Kidney tubule cell (primary cell): Measurements from ENCODE around the gene CA12.

Experiments used
- DNase-seq: peaks from one replicate; pipeline ENCODE4 v3.0.0-alpha.2; 2018; ENCODE audit warnings: low spot score

CA12 gene

GRCh38 chr15:63374686-63375520, 6.7 kb downstream of the CA12 start:
- peak; percentile 63 for DNase-seq

GRCh38 chr15:63373866-63374548, 7.6 kb downstream of the CA12 start:
- DNase-seq: no peak

DNA sequence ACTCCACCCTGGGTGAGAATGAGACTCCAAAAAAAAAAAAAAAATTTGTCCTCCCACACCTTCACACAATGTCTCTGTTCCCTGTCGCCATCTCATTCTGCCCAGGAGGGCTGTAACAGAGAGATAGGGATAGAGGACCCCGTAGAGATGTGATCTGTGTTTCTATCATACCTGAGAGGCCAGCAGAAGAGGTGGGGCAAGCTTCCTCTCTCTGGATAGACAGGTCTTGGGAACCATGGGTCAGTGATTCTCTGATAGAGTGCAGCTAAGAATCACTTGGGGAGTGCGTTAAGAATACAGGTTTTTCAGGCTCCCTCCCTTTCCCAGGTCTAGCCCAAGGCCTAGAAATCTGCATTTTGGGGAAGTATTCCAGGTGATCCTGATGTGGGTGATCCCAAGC, 8.3 kb downstream of the CA12 start:
- DNase-seq: no peak

DNA sequence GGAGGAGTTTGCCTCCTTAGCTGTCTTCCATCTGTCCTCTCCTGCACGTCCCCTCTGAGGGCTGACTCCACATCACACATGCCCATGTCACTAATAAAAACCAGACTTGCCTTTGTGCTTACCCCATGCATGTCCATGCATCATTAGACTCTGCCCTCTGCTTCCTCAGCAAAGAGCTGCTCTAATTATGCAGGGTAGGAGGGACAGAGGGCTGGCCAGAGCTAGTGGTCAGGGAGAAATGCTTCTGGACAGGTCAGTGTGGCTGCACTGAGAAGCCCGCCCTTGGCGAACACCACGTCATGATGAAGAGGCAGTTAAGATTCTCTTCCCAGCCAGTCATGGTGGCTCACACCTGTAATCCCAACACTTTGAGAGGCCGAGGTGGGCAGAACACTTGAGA, 8.9 kb downstream of the CA12 start:
- DNase-seq: peak; percentile 90

GRCh38 chr15:63372018-63372705, 9.5 kb downstream of the CA12 start:
- peak; percentile 98 for DNase-seq

DNA sequence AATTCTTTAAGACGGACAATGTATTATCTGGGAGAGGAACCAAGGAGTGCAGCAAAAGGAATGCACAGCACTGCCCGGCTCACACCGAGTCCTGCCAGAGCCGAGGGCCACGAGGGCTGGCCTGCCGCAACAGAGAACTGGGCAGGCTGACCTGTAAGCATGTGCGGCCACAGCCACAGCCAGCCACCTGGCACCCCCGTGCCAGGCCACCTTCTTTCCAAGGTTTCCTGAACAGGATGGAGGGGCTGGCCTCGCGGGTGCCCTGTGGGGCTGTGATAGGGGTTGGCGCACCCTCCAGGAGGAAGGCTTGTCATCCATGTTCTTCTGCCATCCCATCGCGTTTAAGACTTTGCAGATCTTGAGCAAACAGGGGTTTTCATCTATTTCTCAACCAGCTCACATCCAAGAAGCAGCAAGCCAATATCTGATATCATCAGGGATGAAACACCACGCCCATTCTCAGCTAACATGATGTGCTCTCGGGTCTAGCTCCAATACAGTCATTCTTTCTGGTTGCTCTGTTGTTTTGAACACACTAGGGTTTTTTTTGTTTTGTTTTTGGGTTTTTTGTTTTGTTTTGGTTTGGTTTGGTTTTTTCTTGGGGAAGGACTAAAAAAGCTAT, 10.2 kb downstream of the CA12 start:
- peak; percentile 18 for DNase-seq

GRCh38 chr15:63370764-63371163, 10.9 kb downstream of the CA12 start:
- no peak for DNase-seq

- no peak for DNase-seq
Measured at GRCh38 chr15:63369781-63370180, 11.9 kb downstream of the CA12 start.

DNA sequence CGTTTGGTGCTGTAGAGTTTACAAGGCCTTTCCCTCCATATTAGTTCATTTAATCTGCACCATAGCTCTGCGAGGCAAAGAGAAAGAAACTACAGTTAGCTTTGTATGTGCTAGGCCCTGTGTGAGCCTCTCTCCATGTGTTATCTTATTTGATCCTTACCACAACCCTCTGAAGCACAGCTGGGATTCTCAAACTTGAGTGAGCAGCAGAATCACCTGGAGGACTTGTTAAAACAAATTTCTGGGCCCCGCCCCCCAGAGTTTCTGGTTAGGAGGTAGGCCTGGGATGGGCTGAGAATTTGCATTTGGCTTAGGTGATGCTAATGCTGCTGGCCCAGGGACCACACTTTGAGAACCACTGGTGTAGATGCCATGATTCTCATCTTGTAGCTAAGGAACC, 12.3 kb downstream of the CA12 start:
- no peak for DNase-seq

- no peak for DNase-seq
Measured at GRCh38 chr15:63368503-63368902, 13.1 kb downstream of the CA12 start.

DNA sequence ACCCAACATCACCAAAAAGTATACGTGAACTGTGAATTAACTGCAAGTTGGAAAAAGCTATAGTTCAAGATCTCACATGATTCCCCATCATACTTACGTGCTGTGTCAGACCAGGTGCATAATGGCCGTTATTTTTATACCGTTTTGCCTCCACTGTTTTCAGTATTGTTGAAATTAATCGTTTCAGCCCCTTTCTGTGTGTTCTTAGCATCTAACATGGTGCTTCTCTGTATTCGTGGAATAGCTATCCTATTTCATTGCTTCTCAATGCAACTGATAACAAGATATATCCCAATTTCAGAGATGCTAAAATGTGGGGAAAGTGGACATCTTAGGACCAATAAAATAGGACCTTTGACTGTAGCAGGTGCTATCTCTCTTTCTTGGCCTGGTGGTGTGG, 13.7 kb downstream of the CA12 start:
- no peak for DNase-seq

GRCh38 chr15:63367390-63367789, 14.3 kb downstream of the CA12 start:
- peak; percentile 88 for DNase-seq

DNA sequence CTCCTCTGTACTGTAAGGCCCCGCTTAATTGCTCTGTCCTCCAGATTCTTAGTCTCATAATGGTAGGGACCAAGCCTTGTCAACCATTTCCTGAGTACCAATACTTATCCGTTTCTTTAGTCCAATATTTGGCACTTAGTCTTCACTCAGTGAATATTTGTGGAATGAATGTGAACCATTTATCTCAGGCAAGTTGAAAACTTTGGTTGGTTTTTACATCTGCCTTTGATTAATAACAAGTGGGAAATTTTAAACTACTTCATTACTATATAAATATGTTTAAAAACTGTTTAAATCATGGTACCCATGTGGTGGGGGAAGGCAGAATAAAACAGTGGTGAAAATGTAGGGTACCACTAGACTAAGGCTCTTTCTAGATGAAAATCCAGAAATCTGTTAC, 15.2 kb downstream of the CA12 start:
- DNase-seq: no peak

GRCh38 chr15:63365273-63365680, 16.4 kb downstream of the CA12 start:
- DNase-seq: no peak

DNA sequence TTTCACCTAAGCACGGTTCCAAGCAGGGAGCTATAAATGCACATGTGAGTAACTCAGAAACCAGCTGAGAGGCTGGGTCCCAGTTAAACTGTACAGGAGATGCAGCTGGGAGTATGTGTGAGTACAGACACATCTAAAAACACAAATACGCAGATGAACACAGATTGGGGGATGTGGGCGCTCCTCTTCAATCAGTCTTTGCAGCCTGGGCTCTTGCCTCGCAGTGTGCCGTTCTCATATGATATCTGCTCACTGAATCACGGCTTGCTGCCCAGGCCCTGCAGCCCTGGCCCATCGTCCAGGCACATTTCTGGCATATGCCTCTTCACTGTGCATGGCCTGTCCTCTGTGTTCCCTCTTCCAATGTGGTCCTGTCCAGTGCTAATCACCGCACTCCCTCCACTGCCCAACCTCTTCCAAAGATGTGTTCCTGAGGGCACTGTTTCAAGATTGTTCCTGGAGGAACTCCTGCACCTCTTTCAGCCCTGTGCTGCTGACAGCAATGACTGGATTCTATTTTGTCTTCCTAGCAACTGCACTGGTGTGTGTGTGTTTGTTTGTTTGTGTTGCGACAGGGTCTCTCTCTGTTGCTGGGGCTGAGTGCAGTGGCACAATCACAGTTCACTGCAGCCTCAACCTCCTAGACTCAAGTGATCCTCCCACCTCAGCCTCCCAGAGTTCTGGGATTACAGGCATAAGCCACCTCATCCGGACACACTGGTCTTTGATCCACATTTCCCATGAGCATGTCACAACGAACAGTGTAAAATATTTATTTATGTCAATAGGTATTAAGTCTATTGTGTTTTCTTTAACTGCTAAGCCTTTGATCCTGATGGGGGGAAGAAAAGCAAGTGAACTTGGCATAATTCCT, 17.0 kb downstream of the CA12 start:
- DNase-seq: peak; percentile 32

- DNase-seq: no peak
Measured at GRCh38 chr15:63363292-63363691, 18.4 kb downstream of the CA12 start.

DNA sequence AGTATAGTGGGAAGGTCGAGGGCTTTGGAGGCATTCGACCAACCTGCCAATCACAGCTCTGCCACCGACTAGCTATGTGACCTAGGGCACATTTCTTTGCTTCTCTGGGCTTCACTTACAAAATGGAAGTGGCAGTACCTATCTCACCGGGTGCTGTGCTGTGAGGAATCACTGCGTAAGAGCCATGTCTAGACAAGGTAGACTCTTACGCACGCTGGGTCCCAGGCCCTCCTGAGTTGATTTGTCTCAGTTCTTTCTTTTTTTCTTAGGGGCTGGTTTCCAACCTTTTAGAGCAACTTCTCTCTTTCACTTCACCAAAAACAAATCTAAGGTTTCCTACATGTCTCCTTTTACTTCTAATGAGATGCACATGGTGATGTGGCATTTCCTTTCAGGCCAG, 18.8 kb downstream of the CA12 start:
- DNase-seq: no peak

GRCh38 chr15:63362196-63362595, 19.4 kb downstream of the CA12 start:
- peak; percentile 89 for DNase-seq

DNA sequence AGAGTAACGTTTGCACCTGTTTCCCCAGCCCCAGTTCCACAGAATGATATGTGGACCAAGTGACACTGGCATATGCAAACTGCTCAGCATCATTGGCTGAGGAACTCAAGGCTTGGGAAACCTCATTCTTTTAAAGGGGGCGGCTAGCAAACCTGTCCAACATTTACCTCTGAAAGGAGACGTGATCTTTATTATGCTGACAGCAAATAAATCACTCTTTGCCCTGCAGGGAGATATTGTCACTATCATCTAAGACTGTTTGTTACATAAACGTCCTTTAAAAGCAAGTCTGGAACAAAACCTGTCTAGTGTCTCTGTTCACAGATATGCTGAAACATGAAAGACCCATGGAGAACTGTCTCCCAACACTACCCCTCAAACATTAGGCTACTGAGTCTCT, 21.5 kb downstream of the CA12 start:
- DNase-seq: no peak

- no peak for DNase-seq
Measured at GRCh38 chr15:63358241-63359029, 23.2 kb downstream of the CA12 start.

- no peak for DNase-seq
Measured at GRCh38 chr15:63357731-63358130, 23.9 kb downstream of the CA12 start.
